GM12878 (cell line): Measurements from ENCODE around the gene MFSD12. TPM values are rescaled to one million over a fixed set of nuclear protein-coding genes. Genes with fewer than 3 reads are reported as not detected.

Experiments
- ASH2L ChIP-seq: fragments of 300-600, 200-600 bp; sonication (generic); IDR thresholded peaks from 2 replicates; pipeline ENCODE4 v1.6.1; 2017; ENCODE audit warnings: low read depth, mild to moderate bottlenecking, borderline replicate concordance
- CEBPZ ChIP-seq: fragments of 150-350 bp; IDR thresholded peaks from 2 replicates; pipeline ENCODE4 v1.6.1; 2016; ENCODE audit warnings: low read depth, low read length
- TCF12 ChIP-seq: IDR thresholded peaks from 2 replicates; pipeline ENCODE4 v1.6.1; 2011; ENCODE audit warnings: low read depth, mild to moderate bottlenecking, low read length
- polyA plus RNA-seq, 11 experiments: library from polyadenylated mRNA; depleted of rRNA in 4 of 11; unstranded in 6 of 11; stranded (reverse) in 5 of 11; fragments of >200 nt; fragmentation: Nextera tagmentation in 4 of 11; fragmentation: Illumina TruSeq in 1 of 11; extraction: Ambion mirVana in 4 of 11; extraction: Trizol in 1 of 11; gene quantifications; 1 replicate in 1 of 11; 2 replicates in 10 of 11; pipeline versions ENCODE4 v1.2.1 to v1.2.3, GENCODE V29; 2011 to 2016; ENCODE audit warnings: inconsistent platforms in 2 of 11, missing spikeins in 2 of 11, low read depth in 1 of 11
- total RNA-seq, 4 experiments: library from RNA; depleted of rRNA in 3 of 4; stranded (reverse); fragments of >200 nt in 3 of 4; fragmentation: Illumina TruSeq in 1 of 4; extraction: Trizol in 1 of 4; gene quantifications; 2 replicates each; pipeline versions ENCODE4 v1.2.1 to v1.2.3, GENCODE V29; 2013 to 2021
- TF ChIP-seq, protein P1 (sequence below): fragments of 450-650 bp; IDR thresholded peaks from 2 replicates; pipeline ENCODE4 v1.6.1; 2017; ENCODE audit warnings: mild to moderate bottlenecking, moderate library complexity

The MFSD12 gene
- total and polyA plus RNA-seq, 10 of the 15 experiments (the other 5 are each of a cell fraction or from before 2014, with no cell fraction given) = 0.58 to 65.9 (median 16.8) TPM

DNA sequence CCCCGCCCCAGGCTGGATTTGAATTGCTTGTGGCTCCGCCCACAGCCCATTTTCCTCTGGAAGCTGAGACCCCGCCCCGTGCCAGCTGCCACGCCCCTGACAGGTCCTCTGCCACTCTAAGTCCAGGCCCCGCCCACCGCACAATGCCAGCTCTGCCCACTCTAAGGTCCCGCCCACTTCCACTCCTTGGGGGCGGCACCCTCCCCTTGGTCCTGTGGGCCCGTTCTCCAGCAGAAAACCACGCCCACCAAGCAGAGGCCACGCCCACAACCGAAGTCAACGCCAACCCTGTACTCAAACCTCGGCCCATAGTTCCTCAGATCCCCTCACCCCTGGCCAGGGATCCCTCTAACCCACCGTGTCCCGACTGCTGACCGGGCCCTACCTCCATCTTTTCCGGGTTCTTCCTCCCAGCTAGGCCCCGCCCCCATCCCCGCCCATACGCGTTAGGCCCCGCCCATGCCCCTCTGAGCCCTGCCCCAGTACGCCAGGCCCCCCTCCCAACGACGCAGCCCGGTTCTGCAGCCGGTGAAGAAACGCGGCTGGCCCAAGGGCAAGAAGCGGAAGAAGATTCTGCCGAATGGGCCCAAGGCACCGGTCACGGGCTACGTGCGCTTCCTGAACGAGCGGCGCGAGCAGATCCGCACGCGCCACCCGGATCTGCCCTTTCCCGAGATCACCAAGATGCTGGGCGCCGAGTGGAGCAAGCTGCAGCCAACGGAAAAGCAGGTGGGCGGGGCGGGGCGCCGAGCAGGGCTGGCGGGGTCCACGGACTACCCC is 16.7 kb upstream of the MFSD12 start (continued):
- 0 out of 2 replicates have a peak, but pooled peaks have one; percentile 24 for TF ChIP-seq TCF12
- TF ChIP-seq, protein P1, sequence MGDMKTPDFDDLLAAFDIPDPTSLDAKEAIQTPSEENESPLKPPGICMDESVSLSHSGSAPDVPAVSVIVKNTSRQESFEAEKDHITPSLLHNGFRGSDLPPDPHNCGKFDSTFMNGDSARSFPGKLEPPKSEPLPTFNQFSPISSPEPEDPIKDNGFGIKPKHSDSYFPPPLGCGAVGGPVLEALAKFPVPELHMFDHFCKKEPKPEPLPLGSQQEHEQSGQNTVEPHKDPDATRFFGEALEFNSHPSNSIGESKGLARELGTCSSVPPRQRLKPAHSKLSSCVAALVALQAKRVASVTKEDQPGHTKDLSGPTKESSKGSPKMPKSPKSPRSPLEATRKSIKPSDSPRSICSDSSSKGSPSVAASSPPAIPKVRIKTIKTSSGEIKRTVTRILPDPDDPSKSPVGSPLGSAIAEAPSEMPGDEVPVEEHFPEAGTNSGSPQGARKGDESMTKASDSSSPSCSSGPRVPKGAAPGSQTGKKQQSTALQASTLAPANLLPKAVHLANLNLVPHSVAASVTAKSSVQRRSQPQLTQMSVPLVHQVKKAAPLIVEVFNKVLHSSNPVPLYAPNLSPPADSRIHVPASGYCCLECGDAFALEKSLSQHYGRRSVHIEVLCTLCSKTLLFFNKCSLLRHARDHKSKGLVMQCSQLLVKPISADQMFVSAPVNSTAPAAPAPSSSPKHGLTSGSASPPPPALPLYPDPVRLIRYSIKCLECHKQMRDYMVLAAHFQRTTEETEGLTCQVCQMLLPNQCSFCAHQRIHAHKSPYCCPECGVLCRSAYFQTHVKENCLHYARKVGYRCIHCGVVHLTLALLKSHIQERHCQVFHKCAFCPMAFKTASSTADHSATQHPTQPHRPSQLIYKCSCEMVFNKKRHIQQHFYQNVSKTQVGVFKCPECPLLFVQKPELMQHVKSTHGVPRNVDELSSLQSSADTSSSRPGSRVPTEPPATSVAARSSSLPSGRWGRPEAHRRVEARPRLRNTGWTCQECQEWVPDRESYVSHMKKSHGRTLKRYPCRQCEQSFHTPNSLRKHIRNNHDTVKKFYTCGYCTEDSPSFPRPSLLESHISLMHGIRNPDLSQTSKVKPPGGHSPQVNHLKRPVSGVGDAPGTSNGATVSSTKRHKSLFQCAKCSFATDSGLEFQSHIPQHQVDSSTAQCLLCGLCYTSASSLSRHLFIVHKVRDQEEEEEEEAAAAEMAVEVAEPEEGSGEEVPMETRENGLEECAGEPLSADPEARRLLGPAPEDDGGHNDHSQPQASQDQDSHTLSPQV = no peak
- no peak for TF ChIP-seq CEBPZ
- no peak for TF ChIP-seq ASH2L
